AG08395 (cell line): ENCODE measurements around the gene LRCH1.
"Not testable (repeated sequence)": the region's sequence is repeated elsewhere in the genome, so short reads cannot be mapped to it uniquely, and the experiment has no call there.

Source experiments
- DNase-seq: peaks from one replicate; pipeline ENCODE4 v3.0.0; 2012; ENCODE audit warnings: mixed read lengths, low spot score

Gene LRCH1, protein sequence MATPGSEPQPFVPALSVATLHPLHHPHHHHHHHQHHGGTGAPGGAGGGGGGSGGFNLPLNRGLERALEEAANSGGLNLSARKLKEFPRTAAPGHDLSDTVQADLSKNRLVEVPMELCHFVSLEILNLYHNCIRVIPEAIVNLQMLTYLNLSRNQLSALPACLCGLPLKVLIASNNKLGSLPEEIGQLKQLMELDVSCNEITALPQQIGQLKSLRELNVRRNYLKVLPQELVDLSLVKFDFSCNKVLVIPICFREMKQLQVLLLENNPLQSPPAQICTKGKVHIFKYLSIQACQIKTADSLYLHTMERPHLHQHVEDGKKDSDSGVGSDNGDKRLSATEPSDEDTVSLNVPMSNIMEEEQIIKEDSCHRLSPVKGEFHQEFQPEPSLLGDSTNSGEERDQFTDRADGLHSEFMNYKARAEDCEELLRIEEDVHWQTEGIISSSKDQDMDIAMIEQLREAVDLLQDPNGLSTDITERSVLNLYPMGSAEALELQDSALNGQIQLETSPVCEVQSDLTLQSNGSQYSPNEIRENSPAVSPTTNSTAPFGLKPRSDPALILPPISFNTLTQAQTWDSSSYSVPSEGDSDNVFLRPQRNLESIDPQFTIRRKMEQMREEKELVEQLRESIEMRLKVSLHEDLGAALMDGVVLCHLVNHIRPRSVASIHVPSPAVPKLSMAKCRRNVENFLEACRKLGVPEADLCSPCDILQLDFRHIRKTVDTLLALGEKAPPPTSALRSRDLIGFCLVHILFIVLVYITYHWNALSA

DNA sequence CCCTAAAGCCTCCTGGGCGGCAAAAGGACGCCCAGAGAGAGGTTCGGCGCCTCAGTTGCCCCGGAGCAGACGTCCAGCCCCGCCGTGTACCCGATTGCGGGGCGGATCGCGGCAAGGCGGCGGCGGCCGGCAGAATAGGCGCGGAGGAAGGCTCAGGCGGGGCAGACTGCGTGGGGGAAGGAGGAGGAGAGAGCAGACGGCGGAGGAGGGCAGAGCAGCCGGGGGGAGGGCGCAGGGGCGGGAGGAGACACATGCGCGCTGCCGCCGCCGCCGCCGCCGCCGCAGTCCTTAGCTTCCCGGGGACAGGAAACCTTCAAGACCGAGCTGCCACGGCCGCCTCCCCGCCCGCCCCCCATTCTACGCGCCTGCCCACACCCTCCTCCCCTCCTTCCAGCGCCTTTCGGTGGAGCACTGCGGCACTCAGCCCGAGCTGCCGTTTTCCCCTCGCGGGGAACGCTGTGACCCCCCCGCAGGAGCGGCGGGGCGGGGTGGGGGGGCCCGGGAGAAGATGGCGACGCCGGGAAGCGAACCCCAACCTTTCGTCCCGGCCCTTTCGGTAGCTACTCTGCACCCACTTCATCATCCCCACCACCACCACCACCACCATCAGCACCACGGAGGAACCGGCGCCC, at the start of gene LRCH1:
LRCH1 (plus strand) TSS at position 282 of the 632 bp plus-strand sequence; CDS start at position 509, 227 bp downstream.
- peak; percentile 94 for DNase-seq

DNA sequence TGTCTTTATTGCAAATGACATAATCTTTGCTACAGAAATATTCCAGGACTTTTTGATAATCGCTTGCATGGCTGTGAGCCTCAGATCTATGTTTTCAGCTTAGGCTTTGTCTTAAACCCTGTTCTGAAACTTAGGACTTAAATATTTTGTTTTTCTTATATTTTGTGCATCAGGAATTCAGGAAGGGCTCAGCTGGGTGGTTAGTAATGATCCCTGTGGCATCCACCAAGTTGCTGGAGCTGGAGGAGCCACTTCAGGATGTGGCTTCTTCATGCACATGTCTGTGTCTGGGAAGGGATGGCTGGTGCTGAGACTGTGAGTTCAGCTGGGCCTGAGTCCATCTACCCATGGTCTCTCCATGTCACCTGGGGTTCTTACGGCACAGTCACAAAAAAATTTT, 48.9 kb upstream of the LRCH1 start:
- DNase-seq = no peak

DNA sequence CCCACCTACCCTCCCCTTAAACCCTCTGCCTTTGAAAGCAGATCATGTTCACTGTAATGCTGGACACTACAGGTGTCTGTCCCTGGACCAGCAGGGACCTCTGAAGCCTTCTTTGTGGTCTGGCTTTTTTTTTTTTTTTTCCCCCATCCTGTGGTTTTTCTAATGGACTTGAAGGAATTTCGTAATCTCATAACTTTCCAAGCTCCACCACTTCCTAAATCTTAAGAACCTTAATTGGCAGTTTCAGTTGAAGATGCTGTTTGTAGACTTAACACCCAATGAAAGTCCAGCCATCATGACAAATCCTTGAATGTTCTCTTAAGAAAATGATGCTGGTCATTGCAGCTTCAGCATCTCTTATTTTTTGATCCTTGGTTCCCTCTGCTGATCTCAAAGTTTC, 45.0 kb upstream of the LRCH1 start:
- DNase-seq = no peak

DNA sequence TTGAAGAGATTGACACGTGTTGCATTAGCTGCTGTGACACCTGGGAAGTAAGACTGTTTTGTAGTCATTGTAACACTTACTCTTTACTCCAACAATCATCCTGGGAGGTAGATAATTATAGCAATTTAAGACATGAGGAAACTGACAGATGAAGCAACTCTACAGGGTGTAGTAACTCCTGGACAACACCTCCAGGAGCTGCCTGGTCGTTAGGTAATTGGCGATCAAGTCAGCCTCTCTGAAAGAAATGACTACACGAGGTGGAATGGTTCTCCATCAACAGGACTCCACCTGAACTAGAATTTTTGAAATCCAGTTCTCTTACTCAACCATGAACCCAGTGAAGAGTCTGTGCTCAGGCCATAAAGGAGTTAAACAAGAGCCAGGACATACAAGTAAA, 43.0 kb upstream of the LRCH1 start:
- no peak for DNase-seq

DNA sequence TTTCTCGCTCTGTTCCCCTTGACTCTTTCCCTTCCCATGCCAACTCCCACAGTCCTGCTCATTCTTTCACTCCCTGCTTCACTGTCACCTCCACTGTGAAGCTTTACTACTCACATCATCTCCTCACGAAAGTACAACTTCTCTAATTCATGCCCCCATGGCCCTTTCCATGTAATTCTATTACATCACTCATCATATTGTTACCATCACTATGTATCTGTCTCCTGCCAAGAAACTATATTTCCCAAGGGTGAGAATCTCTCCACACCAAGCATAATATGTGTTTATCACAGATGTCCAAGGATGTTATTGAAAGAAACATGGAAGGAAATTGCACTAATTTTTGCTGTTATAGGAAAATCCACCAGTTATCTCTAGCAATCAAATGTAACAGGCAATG, 37.2 kb upstream of the LRCH1 start:
- no peak for DNase-seq

DNA sequence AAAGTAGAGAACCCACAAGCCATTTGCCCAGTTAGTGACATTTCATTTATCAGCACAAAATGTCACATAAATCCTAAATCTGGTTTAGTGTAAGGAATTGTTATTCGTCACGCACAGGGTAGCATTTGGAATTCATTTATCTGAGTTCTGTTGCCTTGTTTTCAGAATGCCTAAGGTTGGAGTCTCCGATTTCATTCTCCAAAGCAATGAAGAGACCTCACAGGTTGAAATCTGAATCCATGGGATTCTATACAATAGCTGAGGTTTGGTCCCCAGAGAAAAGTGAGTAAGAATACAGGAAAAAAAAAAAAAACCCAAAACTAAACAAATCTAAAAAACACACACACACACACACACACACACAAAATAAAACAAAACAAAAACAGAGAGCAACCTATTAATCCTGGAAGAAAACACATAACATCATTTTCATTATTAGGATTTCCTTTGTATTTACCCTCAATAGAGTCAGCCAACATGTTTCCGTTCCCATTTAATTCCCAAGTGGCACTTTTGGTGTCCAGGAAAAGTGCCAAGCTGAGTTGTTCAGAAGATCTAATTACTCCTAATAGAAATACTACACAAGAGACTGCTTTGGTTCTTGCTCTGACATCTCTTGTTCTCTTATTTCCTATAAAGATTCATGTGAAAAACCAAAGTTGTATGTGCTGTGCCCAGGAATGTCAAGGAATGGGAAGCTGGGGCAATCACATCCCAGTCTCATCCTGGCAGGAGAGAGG, 36.2 kb upstream of the LRCH1 start:
- no peak for DNase-seq

DNA sequence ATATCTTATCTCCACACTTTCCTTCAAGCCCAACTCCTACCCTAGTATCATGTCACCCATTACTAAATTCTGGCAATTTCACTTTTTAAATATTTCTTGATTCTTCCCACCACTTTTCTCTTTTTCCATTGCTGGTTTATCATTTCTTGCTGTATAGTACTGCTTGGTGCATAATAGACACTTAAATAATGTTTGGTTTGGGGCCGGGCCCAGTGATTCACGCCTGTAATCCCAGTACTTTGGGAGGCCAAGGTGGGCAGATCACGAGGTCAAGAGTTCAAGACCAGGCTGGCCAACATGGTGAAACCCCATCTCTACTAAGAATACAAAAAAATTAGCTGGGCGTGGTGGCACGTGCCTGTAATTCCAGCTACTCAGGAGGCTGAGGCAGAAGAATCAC, 35.2 kb upstream of the LRCH1 start:
- DNase-seq = not testable (repeated sequence)

DNA sequence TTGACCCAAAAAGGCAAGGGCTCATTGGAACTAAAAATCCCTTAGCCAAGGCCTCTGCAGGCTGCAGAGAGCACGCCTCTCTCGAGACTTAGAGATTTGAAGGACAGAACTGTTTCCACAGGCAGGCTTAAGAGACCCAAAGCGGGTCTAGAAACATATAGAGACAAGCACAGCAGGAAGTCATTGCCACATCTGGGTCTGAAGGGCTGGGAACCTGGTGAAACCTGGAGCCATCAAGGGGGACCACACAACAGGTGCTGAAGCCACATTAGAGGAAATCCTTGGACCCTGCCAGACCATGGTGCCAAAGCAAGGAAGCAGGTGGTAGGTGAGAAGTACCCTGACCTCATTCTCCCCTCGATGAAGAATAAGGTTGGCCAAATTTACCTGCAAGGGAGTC, 33.8 kb upstream of the LRCH1 start:
- DNase-seq = no peak

DNA sequence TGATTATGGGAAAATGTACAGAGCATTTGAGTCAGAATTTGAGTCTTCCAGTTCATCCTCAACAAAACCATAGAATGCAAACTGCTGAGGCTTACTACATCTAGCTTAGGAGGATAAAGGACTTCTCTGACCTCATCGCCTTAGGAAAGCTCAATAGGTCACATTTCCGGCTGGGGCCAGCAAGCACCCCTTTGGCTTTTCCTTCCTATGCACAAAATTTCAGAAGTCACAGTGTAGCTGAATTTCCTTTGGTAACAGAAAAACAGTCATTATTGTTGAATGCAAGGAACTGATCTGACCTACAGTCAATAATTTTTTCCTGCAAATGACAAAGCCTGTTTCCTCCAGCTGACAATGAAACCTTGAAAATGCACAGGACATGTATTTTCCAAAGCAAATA, 32.8 kb upstream of the LRCH1 start:
- DNase-seq = no peak

DNA sequence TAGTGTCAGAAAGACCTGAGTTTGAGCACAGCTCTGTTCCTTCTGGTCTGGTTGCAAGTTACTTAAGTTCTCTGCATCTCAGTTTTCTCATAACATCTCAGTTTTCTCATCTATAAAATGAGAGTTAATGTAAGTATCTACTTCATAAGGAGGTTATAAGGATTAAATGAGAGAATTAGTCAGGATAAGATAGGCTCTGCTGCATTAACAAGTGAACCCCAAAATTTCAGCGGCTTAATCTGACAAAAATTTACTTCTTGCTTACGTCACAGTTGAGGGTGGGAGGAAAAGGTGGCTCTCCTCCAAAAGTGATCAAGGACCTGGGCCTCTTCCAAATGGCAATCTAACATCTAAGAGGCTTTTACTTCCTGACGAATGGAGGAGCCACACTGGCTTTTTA, 31.5 kb upstream of the LRCH1 start:
- no peak for DNase-seq

DNA sequence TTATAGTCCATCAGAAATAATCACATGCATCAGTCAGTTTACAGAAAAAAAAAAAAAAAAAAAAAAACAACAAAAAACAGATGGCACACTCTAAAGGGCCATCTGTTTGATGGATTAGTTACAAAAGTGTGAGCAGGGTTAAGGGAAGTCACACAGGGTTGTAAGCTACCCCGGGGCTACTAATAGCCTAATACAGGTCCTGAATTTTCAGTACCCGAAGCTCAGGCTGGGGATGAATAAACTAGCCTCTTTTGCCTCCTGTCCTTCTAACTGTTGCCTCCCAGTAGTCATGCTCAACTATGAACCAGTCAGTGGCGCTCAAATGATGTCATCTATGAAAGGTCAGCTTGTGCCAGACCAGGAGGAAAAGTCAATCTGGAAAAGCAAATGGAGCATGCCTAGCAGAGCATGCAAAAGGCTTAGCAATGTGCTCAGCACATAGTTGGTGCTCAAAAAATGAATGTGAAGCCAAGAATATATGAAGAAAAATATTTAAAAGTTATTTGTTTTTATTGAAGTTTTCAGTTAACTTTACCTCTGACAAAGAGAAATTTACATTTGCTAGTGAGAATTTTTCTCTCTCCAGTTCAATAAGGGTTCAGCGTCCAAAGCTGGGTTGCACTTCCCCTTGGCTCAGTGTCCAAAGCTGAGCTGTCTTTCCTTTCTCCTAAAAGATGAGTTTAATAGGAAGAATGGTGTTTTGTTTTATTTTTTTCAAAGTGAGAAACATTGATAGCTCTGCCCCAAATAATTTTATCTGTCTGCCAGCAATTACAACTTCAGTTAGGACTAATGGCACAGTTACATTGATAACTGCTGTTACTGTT, 30.8 kb upstream of the LRCH1 start:
- DNase-seq = no peak

DNA sequence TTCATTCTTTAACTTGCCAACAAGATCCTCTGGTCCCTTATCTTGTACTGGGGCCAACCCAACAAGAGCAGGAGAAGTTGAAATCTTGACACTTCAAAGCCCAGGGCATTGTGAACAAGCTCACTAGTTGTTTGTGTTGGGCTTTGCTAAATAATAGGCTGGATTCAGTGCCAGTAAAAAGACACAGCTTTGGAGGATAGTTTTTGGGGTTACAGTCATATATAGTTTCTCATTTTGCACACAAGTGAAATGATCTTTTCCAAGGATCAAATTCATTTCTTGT, 30.3 kb upstream of the LRCH1 start:
- DNase-seq = no peak

DNA sequence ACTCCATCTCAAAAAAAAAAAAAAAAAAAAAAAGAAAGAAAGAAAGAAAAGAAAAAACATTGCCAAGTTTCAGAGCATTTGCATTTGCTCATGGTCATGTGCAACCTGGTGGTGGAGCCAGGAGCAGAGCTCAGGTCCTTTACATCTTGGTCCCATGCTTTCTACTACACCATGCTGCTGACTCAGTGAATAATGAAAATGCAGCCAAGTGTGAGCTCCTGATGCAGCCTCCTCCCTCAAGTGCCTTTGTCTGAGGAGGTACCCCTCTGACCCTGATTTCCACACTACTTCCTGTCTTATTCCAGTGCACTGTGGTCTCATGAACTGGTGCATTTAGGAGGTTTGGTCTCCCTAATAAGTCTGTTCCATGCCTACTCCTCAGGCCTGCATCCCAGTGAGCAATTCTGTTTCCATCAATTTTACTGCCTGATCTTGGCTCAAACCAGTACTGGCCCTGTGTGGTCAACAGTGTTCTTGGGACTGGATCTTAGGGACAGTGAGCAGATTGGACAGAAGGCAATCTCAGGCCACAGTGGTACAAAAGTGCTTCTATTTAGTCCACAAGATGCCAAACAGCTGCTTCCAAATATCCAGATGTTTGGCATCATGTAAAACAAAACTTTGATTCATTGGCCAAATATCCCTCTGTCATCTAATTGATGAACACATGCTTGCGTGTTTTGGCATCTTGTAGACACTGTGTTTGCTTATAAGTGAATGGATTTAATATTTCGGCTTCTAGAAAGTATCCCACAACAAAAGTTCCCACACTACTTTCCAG, 28.8 kb upstream of the LRCH1 start:
- DNase-seq = peak; percentile 7

DNA sequence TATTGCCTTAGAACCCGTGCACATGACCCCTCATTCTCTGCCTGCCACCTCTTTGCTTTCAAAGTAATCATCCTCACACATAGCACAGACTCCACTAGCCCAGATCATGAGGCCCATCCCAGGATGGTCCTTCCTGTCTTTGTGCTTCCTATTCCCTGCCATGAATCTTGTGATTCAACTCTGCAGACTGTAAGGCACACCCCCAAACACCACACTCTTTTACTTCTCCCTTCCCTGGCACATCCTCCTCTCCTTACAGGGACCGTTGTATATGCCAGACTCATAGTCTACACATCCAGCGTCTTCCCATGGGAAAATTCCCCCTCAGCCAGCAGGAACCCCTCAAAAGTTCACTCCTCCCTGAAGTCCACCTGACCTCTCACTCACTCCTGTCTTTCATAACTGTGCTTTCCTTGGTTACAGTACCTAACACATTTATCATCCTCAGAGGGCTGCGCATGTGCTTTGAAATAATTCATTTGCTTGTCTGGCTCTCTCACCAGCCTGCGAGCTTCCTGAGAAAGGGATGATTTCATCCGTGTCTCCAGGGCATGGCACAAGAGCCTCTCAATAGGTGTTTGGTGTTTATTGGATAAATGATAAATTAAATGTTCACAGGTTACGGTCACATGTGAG, 26.8 kb upstream of the LRCH1 start:
- no peak for DNase-seq

DNA sequence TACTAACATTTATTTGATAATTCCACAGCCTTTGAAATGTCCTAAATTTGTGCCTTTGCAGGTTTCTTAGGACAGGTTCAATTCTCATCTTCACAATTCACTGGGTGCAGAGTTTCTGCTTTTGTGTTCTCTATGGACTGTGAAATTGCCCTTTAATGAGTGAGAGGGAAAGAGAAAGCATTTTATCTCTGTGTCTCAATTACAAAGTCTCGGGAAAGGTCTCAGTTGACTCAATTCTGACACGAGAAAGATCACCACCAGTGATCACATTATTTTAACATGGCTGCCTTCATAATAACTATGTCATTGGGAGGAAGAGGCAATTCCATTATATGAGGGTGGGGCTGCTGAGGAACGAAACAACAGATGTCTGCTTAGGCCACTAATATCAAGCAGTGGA, 26.2 kb upstream of the LRCH1 start:
- no peak for DNase-seq

DNA sequence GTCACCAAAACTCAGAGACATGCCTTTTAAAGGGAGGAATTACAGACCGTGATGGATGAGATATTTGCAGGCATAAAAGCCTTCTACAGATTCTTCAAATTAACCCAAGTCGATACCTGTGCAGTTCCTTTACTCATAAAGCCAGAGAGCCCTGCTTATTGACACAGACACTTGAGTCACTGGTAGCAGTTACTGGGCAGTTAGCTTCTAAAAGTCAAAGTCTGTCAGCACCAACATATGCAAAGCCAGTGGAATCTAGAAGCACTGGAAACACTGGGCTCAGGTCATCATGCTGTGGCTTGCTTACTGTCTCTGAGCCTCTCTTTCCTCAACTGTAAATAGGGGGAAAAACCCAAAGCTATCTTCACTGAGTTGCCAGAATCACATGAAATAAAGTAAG, 25.7 kb upstream of the LRCH1 start:
- DNase-seq = no peak

DNA sequence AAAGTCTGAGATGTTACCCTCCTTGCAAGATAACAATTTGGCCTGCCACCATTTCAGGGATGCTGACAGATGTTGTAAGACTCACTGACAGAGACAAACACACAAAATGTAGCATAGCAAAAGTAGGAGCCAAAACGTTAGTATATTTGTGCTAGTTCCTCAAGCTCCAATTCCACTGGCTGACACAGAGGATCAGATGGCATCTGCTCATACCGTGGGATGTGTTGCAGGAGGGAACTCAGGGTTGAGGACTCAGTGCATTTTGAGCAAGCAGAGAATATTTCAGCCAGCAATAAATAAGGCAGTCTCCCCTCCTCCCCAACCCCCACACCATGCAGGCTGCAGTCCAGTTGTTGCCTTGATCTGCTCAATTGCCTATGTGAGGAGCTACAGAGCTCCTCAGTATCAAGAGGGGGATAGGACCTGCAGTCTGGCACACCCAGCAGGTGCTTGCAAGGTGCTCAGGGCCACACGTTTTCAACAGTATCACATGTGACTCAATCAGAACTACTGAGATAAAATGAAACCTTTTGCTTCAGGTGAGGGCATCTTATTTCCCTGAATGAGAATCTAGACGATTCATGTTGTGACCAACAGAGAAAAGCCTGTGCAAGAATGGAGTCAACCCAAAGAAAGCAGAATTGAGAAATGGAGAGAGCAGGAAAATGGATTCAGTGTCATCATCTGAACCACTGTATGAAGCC, 23.6 kb upstream of the LRCH1 start:
- no peak for DNase-seq

DNA sequence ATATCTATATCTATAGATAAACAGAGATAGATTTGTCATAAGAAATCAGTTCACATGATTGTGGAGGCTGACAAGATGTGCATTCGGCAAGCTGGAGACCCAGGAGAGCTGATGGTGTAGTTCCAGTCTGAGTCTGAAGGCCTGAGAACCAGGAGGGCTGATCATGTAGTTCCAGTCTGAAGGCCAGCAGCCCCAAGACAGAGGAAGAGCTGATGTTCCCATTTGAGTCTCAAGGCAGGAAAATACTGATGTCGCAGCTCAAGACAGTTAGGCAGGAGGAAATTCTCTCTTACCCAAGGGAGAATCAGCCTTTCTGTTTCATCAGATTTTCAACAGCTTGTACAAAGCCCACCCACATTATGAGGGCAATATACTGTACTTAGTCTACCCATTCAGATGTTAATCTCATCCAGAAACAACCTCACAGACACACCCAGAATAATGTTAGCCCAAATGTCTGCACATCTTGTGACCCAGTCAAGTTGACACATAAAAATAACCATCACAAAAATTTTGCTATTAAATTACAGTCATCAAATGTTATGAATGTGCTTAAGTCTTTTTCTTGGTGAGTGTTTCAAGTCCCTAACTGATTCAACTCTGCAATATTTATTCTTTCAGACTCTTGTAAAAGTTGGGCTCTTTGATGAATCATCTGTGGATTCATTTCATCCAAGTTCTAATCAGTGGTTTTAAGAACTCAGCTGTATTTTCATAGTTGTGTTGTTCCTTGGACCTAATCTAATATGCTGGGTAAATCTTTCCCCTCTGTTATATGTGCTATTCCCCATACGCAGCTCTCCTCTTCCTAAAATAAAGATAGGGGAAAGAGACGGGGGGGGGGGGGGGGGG, 22.7 kb upstream of the LRCH1 start:
- DNase-seq = peak; percentile 51

DNA sequence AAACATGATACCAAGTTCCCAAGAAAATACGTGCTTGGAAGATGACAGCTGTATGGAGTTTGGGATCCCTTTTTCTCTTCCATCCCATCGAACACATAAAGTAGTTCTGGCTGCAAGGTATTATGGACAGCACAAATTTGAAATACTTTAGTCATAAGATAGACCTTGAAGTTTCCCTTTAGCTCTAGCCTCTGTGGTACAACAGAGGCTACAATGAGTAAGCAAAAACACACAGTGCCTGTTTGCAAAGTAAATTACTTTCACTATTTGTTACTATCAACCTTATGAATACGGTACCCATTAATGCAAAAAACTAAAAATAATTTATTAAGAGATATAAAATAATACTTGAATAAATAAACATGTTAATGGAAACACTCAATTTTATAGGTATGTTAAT, 21.0 kb upstream of the LRCH1 start:
- no peak for DNase-seq
